IPS-11a (cell line): ENCODE data around the gene RBBP5.

Experiments
- H3K4me3 ChIP-seq: one replicate; pipeline ENCODE4 v1.5.1; 2013; ENCODE audit warnings: low read depth, low read length, control low read depth

The RBBP5 gene

GRCh38 chr1:205058853-205059252, 62.9 kb downstream of the RBBP5 start:
- no peak overlapping the region for H3K4me3 ChIP-seq

DNA sequence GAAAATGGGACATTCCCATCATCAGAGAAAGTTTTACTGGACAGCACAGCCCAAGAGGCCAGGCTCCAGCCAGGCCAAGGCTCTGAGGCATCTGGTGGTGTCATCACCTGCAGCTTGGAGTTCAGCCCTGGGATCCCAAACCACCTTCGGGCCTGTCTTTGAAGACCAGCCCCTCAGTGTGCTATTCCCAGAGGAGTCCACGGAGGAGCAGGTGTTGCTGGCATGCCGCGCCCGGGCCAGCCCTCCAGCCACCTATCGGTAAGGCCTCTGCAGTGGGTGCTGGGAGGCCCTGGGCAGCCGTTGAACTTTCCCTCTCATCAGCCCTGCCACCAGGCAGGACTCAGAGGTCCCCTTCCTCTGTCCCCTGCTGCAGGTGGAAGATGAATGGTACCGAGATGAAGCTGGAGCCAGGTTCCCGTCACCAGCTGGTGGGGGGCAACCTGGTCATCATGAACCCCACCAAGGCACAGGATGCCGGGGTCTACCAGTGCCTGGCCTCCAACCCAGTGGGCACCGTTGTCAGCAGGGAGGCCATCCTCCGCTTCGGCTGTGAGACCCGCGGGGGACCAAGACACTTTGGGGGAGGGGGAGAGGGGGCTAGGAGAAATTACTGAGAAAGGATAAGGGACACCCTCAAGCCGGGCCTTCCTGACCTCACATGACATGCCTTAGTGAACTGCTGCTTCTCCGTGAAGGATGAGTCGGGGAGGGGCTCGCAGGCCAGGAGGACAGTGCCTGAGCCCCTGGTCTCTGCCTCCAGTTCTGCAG, 63.8 kb downstream of the RBBP5 start:
- no peak overlapping the region for H3K4me3 ChIP-seq

GRCh38 chr1:205056956-205057568, 64.7 kb downstream of the RBBP5 start:
- H3K4me3 ChIP-seq = no peak overlapping the region

GRCh38 chr1:205056188-205056611, 65.6 kb downstream of the RBBP5 start:
- no peak overlapping the region for H3K4me3 ChIP-seq

GRCh38 chr1:205054013-205054412, 67.8 kb downstream of the RBBP5 start:
- no peak overlapping the region for H3K4me3 ChIP-seq

DNA sequence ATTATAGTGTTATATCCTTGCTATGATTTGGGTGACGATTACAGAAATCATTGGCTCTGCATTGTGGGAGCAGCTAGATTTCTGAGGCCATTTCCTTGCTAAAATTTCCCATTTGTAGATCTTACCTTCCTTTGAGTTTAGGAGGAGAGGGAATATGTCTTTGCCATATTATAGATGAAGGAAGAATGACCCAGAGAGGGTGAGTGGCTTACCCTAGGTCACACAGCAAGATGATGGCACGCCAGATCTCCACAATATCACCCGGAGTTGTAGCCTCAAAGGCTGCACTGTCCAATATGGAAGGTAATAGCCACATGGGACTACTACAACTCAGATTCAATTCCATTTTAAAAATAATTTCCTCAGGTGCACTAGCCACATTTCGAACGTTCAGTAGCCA, 68.5 kb downstream of the RBBP5 start:
- no peak overlapping the region for H3K4me3 ChIP-seq

- H3K4me3 ChIP-seq = no peak overlapping the region
Measured at GRCh38 chr1:205052690-205053089, 69.1 kb downstream of the RBBP5 start.

GRCh38 chr1:205049479-205049878, 72.3 kb downstream of the RBBP5 start:
- H3K4me3 ChIP-seq = no peak overlapping the region

- H3K4me3 ChIP-seq = no peak overlapping the region
Measured at GRCh38 chr1:205048382-205048781, 73.4 kb downstream of the RBBP5 start.

DNA sequence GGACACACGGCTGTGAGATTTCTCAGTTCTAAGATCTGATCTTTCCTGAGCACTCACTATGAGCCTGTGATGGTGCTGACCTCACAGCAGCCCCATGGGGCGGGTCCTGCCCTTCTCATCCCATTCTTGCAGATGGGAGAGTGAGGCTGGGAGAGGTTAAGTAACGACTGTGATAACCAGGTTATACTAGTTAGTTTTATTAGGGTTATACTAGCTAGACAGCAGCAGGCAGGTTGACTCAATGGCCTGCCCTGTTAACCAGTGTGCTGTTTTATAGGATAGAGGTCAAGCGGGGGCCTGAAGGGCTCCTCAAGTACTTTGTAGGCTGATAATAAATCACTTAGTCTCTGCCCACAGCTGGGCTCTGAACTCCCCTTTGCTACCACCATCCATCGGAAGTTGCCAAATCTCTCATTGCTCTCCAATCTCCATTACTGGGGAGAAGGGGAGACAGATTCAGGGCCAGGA, 74.0 kb downstream of the RBBP5 start:
- H3K4me3 ChIP-seq = no peak overlapping the region

GRCh38 chr1:205046870-205047269, 74.9 kb downstream of the RBBP5 start:
- H3K4me3 ChIP-seq = no peak overlapping the region

- H3K4me3 ChIP-seq = no peak overlapping the region
Measured at GRCh38 chr1:205045146-205045545, 76.6 kb downstream of the RBBP5 start.

DNA sequence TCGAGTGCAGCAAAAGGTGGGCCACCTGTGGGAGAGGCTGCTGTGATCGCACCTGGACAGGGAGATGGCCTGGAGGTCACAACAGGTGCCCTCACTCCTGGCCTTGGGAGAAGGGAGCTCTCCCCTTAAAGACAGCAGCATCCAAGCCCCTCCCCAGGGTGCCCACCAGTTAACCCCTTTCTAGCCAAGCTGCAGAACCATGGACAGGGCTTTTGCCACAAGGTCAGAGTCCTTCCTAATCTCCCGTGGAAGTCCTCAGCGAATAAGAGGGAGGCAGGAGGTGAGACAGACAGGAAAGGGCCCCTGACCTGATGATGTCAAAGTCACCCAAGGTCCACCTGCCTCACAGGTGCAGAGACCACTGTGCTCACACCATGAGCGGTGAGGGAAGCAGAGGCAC, 77.0 kb downstream of the RBBP5 start:
- H3K4me3 ChIP-seq = no peak overlapping the region

GRCh38 chr1:205043866-205044265, 77.9 kb downstream of the RBBP5 start:
- no peak overlapping the region for H3K4me3 ChIP-seq

- no peak within 1 kb of the TSS for H3K4me3 ChIP-seq
Measured at GRCh38 chr1:205042911-205043806, 78.6 kb downstream of the RBBP5 start, which contains the start of gene CNTN2. Gene CNTN2, plus strand, starts transcription at chr1:205043212. Its CDS starts 9,974 bp downstream, at chr1:205053186.

- no peak overlapping the region for H3K4me3 ChIP-seq
Measured at GRCh38 chr1:205041998-205042910, 79.5 kb downstream of the RBBP5 start.

GRCh38 chr1:205041001-205041715, 80.6 kb downstream of the RBBP5 start:
- no peak overlapping the region for H3K4me3 ChIP-seq

DNA sequence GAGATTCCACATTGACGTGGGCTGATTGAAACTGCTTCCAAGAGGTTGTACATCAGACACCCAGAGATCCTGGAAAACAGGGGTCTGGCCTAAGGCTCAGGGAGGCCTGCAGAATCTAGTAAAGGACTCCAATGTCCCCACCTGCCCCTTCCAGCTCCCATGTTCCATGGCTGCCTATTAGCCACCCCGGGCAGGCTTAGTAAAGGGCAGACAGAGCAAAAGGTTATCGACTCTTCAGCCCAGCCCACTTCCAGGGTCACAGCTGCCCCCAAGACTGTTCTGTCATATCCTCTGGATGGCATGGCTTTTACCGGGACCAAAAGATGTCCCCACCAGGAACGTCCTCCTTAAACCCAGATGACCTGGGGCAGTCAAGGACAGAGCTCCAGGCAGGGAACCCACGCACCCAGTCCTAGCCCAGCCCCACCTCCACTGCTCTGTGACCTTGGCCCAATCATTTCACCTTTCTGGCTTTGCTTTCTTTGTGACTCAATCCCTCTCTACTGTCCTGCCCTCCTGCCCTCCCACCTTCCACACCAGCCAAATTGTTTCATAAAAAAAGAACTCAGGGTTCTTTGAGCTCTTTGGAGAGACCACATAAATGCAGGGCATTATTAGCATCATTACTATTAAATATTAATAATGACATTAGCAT, 83.5 kb downstream of the RBBP5 start:
- H3K4me3 ChIP-seq = no peak overlapping the region

- no peak overlapping the region for H3K4me3 ChIP-seq
Measured at GRCh38 chr1:205037539-205037938, 84.2 kb downstream of the RBBP5 start.
